Panc1 (cell line): ENCODE results near the gene ABCA6.

Source experiments
- SIN3A ChIP-seq: IDR thresholded peaks from 2 replicates; pipeline ENCODE4 v1.6.1; 2012; ENCODE audit warnings: low read depth, mild to moderate bottlenecking, low read length, moderate library complexity, borderline replicate concordance; ENCODE audit not compliant: insufficient read depth
- TCF7L2 ChIP-seq: IDR thresholded peaks from 2 replicates; pipeline ENCODE4 v1.6.1; 2011; ENCODE audit warnings: mild to moderate bottlenecking, low read depth, low read length, inconsistent platforms
- TF ChIP-seq, protein P1 (sequence below), 2 experiments: IDR thresholded peaks; 2 replicates each; pipeline ENCODE4 v1.6.1; 2011 to 2012; ENCODE audit warnings: low read depth in 2 of 2, control low read depth in 1 of 2, low read length in 1 of 2, mild to moderate bottlenecking in 1 of 2, moderate library complexity in 1 of 2; ENCODE audit not compliant: insufficient read depth in 1 of 2
- TF ChIP-seq, protein P2 (sequence below): fragments of 450-650 bp; IDR thresholded peaks from 2 replicates; pipeline ENCODE4 v1.5.1; 2017; ENCODE audit warnings: mild to moderate bottlenecking

DNA sequence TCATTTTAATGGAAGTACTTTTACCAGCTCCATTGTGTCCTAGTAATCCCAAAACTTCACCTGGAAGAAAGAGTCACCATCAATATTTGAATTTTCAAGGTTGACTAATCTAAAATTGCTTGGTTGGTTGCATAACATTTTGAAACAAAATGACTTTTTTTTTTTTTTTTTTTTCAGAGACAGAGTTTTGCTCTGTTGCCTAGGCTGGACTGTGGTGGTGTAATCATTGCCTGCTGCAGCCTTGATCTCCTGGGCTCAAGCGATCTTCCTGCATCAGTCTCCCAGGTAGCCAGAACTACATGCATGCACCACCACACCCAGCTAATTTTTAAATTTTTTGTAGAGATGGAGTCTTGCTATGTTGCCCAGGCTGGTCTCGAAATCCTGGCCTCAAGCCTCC, 12.6 kb upstream of the ABCA6 start:
- TF ChIP-seq SIN3A (no peak), TCF7L2 (no peak)
- TF ChIP-seq, protein P1, sequence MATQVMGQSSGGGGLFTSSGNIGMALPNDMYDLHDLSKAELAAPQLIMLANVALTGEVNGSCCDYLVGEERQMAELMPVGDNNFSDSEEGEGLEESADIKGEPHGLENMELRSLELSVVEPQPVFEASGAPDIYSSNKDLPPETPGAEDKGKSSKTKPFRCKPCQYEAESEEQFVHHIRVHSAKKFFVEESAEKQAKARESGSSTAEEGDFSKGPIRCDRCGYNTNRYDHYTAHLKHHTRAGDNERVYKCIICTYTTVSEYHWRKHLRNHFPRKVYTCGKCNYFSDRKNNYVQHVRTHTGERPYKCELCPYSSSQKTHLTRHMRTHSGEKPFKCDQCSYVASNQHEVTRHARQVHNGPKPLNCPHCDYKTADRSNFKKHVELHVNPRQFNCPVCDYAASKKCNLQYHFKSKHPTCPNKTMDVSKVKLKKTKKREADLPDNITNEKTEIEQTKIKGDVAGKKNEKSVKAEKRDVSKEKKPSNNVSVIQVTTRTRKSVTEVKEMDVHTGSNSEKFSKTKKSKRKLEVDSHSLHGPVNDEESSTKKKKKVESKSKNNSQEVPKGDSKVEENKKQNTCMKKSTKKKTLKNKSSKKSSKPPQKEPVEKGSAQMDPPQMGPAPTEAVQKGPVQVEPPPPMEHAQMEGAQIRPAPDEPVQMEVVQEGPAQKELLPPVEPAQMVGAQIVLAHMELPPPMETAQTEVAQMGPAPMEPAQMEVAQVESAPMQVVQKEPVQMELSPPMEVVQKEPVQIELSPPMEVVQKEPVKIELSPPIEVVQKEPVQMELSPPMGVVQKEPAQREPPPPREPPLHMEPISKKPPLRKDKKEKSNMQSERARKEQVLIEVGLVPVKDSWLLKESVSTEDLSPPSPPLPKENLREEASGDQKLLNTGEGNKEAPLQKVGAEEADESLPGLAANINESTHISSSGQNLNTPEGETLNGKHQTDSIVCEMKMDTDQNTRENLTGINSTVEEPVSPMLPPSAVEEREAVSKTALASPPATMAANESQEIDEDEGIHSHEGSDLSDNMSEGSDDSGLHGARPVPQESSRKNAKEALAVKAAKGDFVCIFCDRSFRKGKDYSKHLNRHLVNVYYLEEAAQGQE (IDR thresholded peaks at IDR 0.05; ENCODE audit: insufficient read depth in 1 of 2, low read depth in 2 of 2, low read length in 1 of 2), result no peak
- TF ChIP-seq, protein P2, sequence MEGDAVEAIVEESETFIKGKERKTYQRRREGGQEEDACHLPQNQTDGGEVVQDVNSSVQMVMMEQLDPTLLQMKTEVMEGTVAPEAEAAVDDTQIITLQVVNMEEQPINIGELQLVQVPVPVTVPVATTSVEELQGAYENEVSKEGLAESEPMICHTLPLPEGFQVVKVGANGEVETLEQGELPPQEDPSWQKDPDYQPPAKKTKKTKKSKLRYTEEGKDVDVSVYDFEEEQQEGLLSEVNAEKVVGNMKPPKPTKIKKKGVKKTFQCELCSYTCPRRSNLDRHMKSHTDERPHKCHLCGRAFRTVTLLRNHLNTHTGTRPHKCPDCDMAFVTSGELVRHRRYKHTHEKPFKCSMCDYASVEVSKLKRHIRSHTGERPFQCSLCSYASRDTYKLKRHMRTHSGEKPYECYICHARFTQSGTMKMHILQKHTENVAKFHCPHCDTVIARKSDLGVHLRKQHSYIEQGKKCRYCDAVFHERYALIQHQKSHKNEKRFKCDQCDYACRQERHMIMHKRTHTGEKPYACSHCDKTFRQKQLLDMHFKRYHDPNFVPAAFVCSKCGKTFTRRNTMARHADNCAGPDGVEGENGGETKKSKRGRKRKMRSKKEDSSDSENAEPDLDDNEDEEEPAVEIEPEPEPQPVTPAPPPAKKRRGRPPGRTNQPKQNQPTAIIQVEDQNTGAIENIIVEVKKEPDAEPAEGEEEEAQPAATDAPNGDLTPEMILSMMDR, result no peak
